GM12878 (cell line): Measurements from ENCODE around the gene ANKRD34C. TPM values are rescaled to one million over a fixed set of nuclear protein-coding genes. Genes with fewer than 3 reads are reported as not detected.

ENCODE experiments used
- BACH1 ChIP-seq: fragments of 450-650 bp; IDR thresholded peaks from 2 replicates; pipeline ENCODE4 v1.6.1; 2017; ENCODE audit warnings: mild to moderate bottlenecking, borderline replicate concordance
- CREB1 ChIP-seq: IDR thresholded peaks from 2 replicates; pipeline ENCODE4 v1.6.1; 2012; ENCODE audit warnings: low read depth, mild to moderate bottlenecking, inconsistent platforms
- HDAC2 ChIP-seq: fragments of 200-600 bp; sonication (generic); IDR thresholded peaks from 2 replicates; pipeline ENCODE4 v1.6.1; 2017
- MXI1 ChIP-seq: fragments of 150-350 bp; IDR thresholded peaks from 2 replicates; pipeline ENCODE4 v1.6.1; 2011; ENCODE audit warnings: low read depth, mild to moderate bottlenecking, inconsistent platforms, low read length, improper control_type of control experiment
- NRF1 ChIP-seq: conservative IDR thresholded peaks from 2 replicates; pipeline ENCODE4 v1.6.1; 2011; ENCODE audit warnings: mild to moderate bottlenecking, low read depth, low read length, improper control_type of control experiment
- POLR2A ChIP-seq: IDR thresholded peaks from 2 replicates; pipeline ENCODE4 v1.6.1; 2011; ENCODE audit warnings: low read depth, mild to moderate bottlenecking, low read length
- POLR2AphosphoS5 ChIP-seq: IDR thresholded peaks from 2 replicates; pipeline ENCODE4 v1.6.1; 2011; ENCODE audit warnings: mild to moderate bottlenecking, low read length, inconsistent platforms
- SMARCA5 ChIP-seq: fragments of 450-650 bp; IDR thresholded peaks from 2 replicates; pipeline ENCODE4 v1.6.1; 2017; ENCODE audit warnings: mild to moderate bottlenecking
- SPI1 ChIP-seq: IDR thresholded peaks from 2 replicates; pipeline ENCODE4 v1.6.1; 2011; ENCODE audit warnings: low read depth, mild to moderate bottlenecking, low read length, moderate library complexity, borderline replicate concordance; ENCODE audit not compliant: insufficient read depth
- TCF7 ChIP-seq: IDR thresholded peaks from 2 replicates; pipeline ENCODE4 v1.6.1; 2014; ENCODE audit warnings: antibody characterized with exemption, borderline replicate concordance
- YY1 ChIP-seq: IDR thresholded peaks from 2 replicates; pipeline ENCODE4 v1.6.1; 2011; ENCODE audit warnings: low read depth, mild to moderate bottlenecking, low read length
- ZNF217 ChIP-seq: fragments of 450-650 bp; IDR thresholded peaks from 2 replicates; pipeline ENCODE4 v1.6.1; 2017; ENCODE audit warnings: antibody characterized with exemption, mild to moderate bottlenecking
- polyA plus RNA-seq, 11 experiments: library from polyadenylated mRNA; depleted of rRNA in 4 of 11; unstranded in 6 of 11; stranded (reverse) in 5 of 11; fragments of >200 nt; fragmentation: Nextera tagmentation in 4 of 11; fragmentation: Illumina TruSeq in 1 of 11; extraction: Ambion mirVana in 4 of 11; extraction: Trizol in 1 of 11; gene quantifications; 1 replicate in 1 of 11; 2 replicates in 10 of 11; pipeline versions ENCODE4 v1.2.1 to v1.2.3, GENCODE V29; 2011 to 2016; ENCODE audit warnings: inconsistent platforms in 2 of 11, missing spikeins in 2 of 11, low read depth in 1 of 11
- total RNA-seq, 4 experiments: library from RNA; depleted of rRNA in 3 of 4; stranded (reverse); fragments of >200 nt in 3 of 4; fragmentation: Illumina TruSeq in 1 of 4; extraction: Trizol in 1 of 4; gene quantifications; 2 replicates each; pipeline versions ENCODE4 v1.2.1 to v1.2.3, GENCODE V29; 2013 to 2021
- TF ChIP-seq, protein P1 (sequence below): fragments of 450-650 bp; IDR thresholded peaks from 2 replicates; pipeline ENCODE4 v1.6.1; 2017; ENCODE audit warnings: mild to moderate bottlenecking, moderate library complexity
- TF ChIP-seq, protein P2 (sequence below): fragments of 450-650 bp; IDR thresholded peaks from 2 replicates; pipeline ENCODE4 v1.6.1; 2017; ENCODE audit warnings: antibody characterized with exemption, mild to moderate bottlenecking, moderate library complexity

ANKRD34C gene
- total and polyA plus RNA-seq, 10 of the 15 experiments (the other 5 are each of a cell fraction or from before 2014, with no cell fraction given): 0.01 TPM; not detected in 9

DNA sequence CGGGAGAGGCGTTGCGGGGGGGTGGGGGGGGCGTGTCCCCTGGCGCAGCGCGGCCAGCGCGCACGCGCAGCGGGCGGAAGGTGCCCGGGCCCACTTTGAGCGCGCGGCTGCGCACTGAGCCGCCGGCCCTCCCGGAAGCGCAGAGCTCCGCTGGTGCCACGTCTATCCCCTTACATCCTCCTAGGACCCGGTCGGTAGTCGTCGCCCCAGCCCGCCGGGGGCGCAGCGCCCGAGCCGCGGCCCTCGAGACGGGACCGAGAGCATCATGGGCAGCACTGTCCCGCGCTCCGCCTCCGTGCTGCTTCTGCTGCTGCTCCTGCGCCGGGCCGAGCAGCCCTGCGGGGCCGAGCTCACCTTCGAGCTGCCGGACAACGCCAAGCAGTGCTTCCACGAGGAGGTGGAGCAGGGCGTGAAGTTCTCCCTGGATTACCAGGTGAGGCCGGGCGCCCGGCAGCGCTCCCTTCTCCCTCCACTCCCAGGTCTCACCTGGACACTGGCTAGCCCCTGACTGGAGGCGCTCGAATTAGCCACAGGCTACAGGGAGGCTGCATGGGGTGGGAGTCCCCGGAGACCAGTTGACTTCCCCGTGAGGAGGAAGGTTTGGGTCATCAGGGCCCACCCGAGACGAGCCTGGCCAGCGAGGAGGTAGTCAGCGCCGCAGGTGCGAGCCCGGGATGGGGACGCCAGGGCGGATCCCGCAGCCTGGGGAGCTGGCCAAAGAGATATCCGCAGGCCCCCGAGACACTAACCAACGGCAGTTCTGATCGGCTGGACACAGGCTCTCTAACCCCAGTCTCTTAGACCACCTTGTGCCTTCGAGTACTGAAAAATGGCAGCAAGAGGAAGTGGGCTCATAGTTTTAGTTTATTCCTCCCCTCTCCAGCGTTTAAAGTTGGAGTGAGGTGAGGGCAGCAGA, 28.7 kb downstream of the ANKRD34C start, which contains the start of gene TMED3 (continued):
- TF ChIP-seq POLR2A: peak; percentile 94
- TF ChIP-seq NRF1: peak; percentile 77
- TF ChIP-seq POLR2AphosphoS5: peak; percentile 75; the same call in 1 of the 2 replicates
- 0 out of 2 replicates have a peak, but pooled peaks have one; percentile 22 for TF ChIP-seq BACH1
- TF ChIP-seq SMARCA5: peak; percentile 81
- TF ChIP-seq TCF7: no peak
- TF ChIP-seq MXI1: peak; percentile 75
- TF ChIP-seq, protein P1, sequence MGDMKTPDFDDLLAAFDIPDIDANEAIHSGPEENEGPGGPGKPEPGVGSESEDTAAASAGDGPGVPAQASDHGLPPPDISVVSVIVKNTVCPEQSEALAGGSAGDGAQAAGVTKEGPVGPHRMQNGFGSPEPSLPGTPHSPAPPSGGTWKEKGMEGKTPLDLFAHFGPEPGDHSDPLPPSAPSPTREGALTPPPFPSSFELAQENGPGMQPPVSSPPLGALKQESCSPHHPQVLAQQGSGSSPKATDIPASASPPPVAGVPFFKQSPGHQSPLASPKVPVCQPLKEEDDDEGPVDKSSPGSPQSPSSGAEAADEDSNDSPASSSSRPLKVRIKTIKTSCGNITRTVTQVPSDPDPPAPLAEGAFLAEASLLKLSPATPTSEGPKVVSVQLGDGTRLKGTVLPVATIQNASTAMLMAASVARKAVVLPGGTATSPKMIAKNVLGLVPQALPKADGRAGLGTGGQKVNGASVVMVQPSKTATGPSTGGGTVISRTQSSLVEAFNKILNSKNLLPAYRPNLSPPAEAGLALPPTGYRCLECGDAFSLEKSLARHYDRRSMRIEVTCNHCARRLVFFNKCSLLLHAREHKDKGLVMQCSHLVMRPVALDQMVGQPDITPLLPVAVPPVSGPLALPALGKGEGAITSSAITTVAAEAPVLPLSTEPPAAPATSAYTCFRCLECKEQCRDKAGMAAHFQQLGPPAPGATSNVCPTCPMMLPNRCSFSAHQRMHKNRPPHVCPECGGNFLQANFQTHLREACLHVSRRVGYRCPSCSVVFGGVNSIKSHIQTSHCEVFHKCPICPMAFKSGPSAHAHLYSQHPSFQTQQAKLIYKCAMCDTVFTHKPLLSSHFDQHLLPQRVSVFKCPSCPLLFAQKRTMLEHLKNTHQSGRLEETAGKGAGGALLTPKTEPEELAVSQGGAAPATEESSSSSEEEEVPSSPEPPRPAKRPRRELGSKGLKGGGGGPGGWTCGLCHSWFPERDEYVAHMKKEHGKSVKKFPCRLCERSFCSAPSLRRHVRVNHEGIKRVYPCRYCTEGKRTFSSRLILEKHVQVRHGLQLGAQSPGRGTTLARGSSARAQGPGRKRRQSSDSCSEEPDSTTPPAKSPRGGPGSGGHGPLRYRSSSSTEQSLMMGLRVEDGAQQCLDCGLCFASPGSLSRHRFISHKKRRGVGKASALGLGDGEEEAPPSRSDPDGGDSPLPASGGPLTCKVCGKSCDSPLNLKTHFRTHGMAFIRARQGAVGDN: peak; percentile 67
- TF ChIP-seq CREB1: 0 out of 2 replicates have a peak, but pooled peaks have one; percentile 47
- no peak for TF ChIP-seq HDAC2
- no peak for TF ChIP-seq YY1
- TF ChIP-seq ZNF217: no peak
- TF ChIP-seq, protein P2, sequence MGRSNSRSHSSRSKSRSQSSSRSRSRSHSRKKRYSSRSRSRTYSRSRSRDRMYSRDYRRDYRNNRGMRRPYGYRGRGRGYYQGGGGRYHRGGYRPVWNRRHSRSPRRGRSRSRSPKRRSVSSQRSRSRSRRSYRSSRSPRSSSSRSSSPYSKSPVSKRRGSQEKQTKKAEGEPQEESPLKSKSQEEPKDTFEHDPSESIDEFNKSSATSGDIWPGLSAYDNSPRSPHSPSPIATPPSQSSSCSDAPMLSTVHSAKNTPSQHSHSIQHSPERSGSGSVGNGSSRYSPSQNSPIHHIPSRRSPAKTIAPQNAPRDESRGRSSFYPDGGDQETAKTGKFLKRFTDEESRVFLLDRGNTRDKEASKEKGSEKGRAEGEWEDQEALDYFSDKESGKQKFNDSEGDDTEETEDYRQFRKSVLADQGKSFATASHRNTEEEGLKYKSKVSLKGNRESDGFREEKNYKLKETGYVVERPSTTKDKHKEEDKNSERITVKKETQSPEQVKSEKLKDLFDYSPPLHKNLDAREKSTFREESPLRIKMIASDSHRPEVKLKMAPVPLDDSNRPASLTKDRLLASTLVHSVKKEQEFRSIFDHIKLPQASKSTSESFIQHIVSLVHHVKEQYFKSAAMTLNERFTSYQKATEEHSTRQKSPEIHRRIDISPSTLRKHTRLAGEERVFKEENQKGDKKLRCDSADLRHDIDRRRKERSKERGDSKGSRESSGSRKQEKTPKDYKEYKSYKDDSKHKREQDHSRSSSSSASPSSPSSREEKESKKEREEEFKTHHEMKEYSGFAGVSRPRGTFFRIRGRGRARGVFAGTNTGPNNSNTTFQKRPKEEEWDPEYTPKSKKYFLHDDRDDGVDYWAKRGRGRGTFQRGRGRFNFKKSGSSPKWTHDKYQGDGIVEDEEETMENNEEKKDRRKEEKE: no peak
- peak; percentile 51; the same call in 1 of the 2 replicates for TF ChIP-seq SPI1
